ENCODE measurements around the gene BTBD16. TPM values are rescaled to one million over a fixed set of nuclear protein-coding genes. Genes with fewer than 3 reads are reported as not detected.
A peak's percentile ranks its signal among the peaks of the same experiment; 100 is the strongest.

BTBD16 gene
- total RNA-seq, 1 donor from 2014 or later = not detected

GRCh38 chr10:122374237-122374858, 103.3 kb downstream of the BTBD16 start, which contains the start of gene PLEKHA1:
Gene PLEKHA1, plus strand, starts transcription at chr10:122374708. Its CDS starts 18,493 bp downstream, at chr10:122393201.
- Mint-ChIP-seq H3K9me3 (no peaks in the 10 kb centered on the region), H3K36me3 (ENCODE audit: low read depth) (no peaks in the 10 kb centered on the region), H3K27me3 (ENCODE audit: low read depth) (peaks cover 15% of the 10 kb centered on the region), H3K27ac (ENCODE audit: unreplicated experiment) (peak within 1 kb of the TSS; percentile 88), H3K4me3 (peak within 1 kb of the TSS; percentile 97), H3K4me1 (peaks cover 25% of the 10 kb centered on the region)
- TF ChIP-seq, protein P1, sequence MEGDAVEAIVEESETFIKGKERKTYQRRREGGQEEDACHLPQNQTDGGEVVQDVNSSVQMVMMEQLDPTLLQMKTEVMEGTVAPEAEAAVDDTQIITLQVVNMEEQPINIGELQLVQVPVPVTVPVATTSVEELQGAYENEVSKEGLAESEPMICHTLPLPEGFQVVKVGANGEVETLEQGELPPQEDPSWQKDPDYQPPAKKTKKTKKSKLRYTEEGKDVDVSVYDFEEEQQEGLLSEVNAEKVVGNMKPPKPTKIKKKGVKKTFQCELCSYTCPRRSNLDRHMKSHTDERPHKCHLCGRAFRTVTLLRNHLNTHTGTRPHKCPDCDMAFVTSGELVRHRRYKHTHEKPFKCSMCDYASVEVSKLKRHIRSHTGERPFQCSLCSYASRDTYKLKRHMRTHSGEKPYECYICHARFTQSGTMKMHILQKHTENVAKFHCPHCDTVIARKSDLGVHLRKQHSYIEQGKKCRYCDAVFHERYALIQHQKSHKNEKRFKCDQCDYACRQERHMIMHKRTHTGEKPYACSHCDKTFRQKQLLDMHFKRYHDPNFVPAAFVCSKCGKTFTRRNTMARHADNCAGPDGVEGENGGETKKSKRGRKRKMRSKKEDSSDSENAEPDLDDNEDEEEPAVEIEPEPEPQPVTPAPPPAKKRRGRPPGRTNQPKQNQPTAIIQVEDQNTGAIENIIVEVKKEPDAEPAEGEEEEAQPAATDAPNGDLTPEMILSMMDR (conservative IDR thresholded peaks at IDR 0.05) = no peak
- peak; percentile 86 for DNase-seq (ENCODE audit: low read depth, low spot score)

DNA sequence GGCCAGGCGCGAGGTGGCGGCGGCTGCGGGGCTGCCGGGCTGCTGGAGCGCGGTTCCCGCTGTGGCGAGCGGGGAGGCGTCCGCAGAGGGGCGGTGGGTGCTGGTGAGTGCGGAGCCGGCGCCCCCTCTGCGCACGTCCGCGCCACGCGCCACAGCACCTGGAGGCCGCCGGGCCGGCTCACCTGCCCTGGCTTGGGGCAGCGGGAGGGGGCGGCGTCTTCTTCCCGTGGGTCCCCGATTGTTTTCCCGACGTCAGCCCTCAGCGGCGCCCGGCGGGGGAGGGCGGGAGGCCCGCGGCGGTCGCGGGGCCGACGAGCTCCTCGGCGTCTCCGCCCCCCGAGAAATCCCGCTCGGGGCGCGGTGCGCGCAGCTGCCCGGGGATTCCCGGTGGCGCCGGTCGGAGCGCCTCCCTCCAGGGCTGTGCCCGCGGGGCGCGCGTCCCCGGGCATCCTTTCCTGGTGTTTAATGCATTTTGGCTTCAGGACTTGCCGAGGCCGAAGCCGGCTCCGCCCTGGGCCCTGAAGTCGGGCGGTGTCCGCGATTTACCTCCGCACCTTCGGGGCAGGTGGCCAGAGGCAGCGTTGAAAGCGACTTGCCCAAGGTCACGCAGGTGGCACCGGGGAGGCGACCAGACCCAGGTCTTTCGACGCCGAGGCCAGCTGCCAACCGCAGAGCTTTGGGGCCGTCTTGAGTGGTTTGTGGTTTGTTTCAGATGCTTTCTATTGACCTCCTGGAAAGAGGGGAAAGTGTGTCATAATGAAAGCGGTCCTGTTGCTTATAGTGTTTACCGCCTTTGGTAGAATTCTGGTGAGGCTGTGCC, 104.0 kb downstream of the BTBD16 start:
- Mint-ChIP-seq H3K4me1 (peaks cover 24% of the 10 kb centered on the region), H3K9me3 (no peaks in the 10 kb centered on the region), H3K27ac (ENCODE audit: unreplicated experiment) (peak overlapping the region; percentile 82), H3K36me3 (ENCODE audit: low read depth) (peaks cover under 1% of the 10 kb centered on the region), H3K4me3 (peak overlapping the region; percentile 97), H3K27me3 (ENCODE audit: low read depth) (peaks cover 14% of the 10 kb centered on the region)
- peak; percentile 33 for DNase-seq (ENCODE audit: low read depth, low spot score)
- TF ChIP-seq, protein P1 (conservative IDR thresholded peaks at IDR 0.05) = no peak

- Mint-ChIP-seq H3K27ac (ENCODE audit: unreplicated experiment) (peak overlapping the region; percentile 82), H3K36me3 (ENCODE audit: low read depth) (peaks cover 4% of the 10 kb centered on the region), H3K27me3 (ENCODE audit: low read depth) (peaks cover 12% of the 10 kb centered on the region), H3K4me1 (peaks cover 24% of the 10 kb centered on the region), H3K9me3 (no peaks in the 10 kb centered on the region), H3K4me3 (peak overlapping the region; percentile 97)
- TF ChIP-seq, protein P1 (conservative IDR thresholded peaks at IDR 0.05) = no peak
- DNase-seq (ENCODE audit: low read depth, low spot score) = no peak
These were observed 104.6 kb downstream of the BTBD16 start for GRCh38 chr10:122375679-122376160.

DNA sequence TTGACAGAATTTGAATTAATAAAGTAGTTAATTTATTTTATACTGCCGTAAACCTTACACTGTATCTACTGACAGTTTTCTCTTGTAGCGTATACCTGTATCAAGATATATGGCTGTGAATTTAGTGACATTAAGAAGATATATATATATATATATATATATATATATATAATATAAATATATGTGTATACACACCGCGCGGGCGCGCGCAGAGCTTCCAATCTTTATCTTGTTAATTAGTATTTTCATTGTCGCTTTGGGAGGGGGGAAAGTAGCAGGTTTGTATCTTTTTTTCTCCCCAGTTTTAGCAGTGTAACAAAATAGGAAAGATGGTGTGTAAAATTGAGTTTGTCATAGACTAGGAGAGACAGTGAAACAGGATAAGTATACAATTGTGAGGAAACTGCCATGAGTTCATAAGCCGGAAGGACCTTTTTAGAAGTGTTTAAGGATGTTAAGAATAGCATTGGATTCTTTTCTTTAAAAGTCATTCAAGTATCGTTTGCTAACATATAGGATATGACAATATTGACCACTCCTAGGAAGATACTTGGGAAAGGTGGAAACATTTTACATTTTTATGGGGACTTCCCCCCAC, 105.4 kb downstream of the BTBD16 start:
- no peaks in the 10 kb centered on the region for H3K9me3 Mint-ChIP-seq
- TF ChIP-seq, protein P1 (conservative IDR thresholded peaks at IDR 0.05) = no peak
- H3K27ac Mint-ChIP-seq (ENCODE audit: unreplicated experiment) = no peak overlapping the region
- H3K4me1 Mint-ChIP-seq = peaks cover 24% of the 10 kb centered on the region
- DNase-seq (ENCODE audit: low read depth, low spot score) = no peak
- peaks cover 11% of the 10 kb centered on the region for H3K27me3 Mint-ChIP-seq (ENCODE audit: low read depth)
- H3K4me3 Mint-ChIP-seq = peak overlapping the region; percentile 52
- peaks cover 4% of the 10 kb centered on the region for H3K36me3 Mint-ChIP-seq (ENCODE audit: low read depth)

- Mint-ChIP-seq H3K36me3 (ENCODE audit: low read depth) (peaks cover 4% of the 10 kb centered on the region), H3K27me3 (ENCODE audit: low read depth) (peaks cover 7% of the 10 kb centered on the region), H3K4me1 (peaks cover 16% of the 10 kb centered on the region), H3K27ac (ENCODE audit: unreplicated experiment) (no peak overlapping the region), H3K9me3 (no peaks in the 10 kb centered on the region), H3K4me3 (peak overlapping the region; percentile 43)
- TF ChIP-seq, protein P1 (conservative IDR thresholded peaks at IDR 0.05) = no peak
- DNase-seq (ENCODE audit: low read depth, low spot score) = no peak
These were observed 107.9 kb downstream of the BTBD16 start for GRCh38 chr10:122379041-122379440.
